NCI-H748 (cell line): ENCODE measurements around the gene NELL2.
A peak's percentile ranks its signal among the peaks of the same experiment; 100 is the strongest.
"Not testable (repeated sequence)": the region's sequence is repeated elsewhere in the genome, so short reads cannot be mapped to it uniquely, and the experiment has no call there.

Experiments used
- DNase-seq: peaks from one replicate; lab custom pipeline; 2025; ENCODE audit not compliant: unreplicated experiment; lab: John Stamatoyannopoulos, UW

NELL2 gene

DNA sequence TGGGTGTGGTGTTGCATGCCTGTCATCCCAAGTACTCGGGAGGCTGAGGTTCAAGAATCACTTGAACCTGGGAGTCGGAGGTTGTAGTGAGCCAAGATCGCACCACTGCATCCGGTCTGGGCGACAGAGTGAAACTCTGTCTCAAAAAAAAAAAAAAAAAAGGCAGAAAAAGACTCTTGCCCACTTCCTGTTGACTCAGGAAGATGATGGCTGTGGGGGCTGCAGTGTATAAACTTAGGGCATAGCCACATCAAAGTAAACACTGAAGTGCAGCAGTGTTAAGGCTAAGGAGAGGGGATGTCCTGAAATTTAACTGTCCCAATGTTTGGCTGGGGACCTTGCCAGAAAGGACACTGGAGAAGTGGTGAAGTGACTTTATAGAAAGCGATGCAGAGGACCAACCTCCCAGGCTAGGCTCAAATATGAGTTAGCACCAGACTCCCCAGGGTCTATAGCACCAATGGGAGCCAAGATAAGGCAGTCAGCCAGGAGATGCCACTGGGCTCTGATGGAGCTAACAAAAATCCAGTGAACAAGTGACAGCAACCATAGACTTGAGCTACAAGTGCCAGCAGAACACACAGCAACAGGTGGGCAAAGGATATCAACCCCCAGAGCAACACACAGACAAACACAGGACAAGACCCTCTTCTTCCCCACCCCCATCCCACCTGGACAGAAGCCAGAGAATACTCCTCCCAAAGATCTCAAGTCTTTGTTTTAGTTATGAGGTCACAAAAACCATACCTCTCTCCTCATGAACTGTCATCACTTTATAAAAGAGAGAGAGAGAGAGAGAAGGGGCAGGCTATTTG is 28.0 kb downstream of the NELL2 start:
- DNase-seq, result no peak

DNA sequence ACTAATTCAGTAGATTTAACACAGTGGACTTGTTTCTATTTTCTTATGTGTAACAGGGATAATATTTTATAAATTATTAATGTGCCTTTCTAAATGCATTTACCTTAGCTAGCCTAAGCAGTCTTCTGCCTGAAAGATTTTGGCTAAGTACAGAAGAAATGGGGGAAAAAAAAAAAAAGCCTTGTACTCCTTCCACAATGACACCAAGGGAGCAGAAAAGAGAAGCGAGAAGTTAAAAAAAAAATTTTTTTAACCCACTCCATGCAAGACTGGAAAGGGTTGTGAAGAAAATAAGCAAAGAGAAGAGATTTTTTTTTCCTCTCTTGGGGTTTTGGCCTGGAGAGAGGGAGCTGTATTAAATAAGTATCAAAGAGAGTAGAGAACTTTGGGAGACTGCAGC is 28.7 kb downstream of the NELL2 start:
- DNase-seq, result no peak

DNA sequence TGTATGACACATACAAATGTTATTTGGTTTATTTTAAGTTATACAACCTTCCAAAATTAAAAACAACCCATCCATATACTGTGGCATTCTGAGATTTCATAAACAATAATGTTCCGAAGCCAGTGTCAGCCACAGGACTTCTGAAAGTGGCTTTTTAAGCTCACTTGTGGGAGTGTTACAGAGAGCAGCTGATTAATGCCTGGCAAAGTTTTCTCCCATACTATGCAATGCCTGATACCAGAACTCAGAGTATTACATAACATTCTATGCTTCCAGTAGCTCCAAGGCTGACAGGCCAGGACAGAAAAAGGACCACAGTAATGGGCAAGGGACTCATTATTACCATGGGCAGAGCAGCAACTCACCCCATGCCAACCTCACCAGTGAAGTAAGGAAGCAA is 29.3 kb downstream of the NELL2 start:
- no peak for DNase-seq

DNA sequence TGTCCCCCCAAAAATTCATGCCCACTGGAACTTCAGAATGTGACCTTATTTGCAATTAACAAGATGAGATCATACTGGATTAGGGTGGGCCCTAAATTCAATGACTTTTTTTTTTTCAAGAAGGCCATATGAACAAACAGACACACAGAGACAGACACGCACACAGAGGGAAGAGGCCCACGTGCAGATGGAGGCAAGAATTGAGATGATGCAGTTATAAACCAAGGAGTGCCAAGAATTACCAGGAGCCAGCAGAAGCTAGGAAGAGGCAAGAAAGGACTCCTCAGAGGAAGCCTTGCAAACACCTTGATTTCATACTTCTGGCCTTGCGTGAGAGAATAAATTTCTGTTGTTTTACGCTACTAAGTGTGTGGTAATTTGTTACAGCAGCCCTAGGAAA is 33.4 kb downstream of the NELL2 start:
- no peak for DNase-seq

DNA sequence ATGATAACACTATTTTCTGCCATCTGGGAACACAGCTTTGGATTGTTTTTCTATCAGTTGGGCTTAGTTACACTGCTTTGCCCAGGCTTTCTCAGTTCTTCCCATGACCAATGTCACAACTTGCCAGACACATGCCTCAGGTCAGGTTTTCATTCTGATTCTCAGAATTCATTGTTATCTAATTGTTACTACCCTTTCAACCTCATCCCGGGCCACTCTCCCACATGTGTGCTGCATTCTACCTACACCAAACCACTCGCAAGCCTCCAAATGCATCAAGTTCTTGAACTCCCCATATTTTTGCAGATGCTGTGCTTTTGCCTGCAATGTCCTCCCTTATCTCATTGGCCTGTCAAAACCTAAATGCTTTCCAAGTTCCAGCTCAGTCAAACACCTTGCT is 36.3 kb downstream of the NELL2 start:
- no peak for DNase-seq

DNA sequence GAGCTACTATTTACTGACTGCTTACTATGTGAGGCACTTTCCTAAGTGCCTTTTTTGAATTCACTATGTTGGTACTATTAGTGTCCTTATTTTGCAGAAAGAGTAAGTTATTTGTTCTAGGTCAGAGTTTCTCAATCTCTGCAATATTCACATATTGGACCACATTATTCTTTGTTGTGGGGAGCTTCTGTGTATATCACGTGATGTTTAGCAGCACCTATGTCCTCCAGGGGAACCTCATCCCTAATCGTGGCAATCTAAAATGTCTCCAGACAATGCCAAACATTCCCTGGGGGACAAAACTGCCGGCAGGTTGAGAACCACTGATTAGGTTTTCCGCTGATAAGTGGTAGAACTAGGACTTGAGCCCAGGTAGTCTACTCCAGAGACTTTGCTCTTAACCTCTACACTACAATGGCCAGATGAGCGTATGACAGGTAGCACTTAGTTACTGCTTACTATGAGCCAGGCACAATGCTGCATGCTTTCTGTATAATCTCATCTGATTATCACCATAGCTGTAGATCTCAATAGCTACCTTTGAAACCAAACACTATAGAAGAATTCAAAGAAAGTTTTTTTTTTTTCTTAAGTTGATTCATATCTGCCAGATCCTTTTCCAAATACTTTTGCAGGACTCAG is 38.9 kb downstream of the NELL2 start:
- DNase-seq, result no peak

DNA sequence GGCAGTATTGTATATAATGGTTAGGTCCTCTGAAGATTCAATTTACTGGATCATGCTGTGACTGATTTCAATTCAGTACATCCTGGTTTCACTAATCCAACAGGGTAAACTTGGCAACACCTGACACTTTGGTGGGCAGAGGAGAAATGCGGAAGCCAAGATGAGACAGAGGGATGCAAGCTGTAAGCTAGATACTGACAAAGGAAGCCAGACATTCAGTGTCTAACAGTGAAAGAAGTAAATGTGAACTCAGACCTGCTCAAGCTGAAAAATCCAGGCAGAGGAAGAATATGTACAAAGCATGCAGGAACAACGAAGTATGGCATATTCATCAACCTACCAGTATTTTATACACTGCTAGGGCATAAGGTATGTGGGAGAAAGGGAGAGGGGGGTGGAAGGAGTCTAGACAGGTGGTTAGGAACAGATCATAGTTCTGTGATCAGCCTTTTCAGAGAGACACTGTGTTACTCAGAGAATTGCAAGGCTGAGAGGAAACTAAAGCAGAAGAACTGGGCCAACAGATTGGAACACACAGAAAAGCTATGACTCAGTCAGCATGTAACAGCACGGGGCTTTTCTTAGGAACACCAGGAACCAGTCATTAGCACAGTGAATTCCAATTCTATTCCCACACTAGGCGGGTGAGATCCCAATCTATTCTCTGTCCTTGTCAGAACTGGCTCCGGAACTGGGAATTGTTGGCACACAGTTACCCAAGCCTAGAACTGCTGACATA is 40.3 kb downstream of the NELL2 start:
- no peak for DNase-seq

DNA sequence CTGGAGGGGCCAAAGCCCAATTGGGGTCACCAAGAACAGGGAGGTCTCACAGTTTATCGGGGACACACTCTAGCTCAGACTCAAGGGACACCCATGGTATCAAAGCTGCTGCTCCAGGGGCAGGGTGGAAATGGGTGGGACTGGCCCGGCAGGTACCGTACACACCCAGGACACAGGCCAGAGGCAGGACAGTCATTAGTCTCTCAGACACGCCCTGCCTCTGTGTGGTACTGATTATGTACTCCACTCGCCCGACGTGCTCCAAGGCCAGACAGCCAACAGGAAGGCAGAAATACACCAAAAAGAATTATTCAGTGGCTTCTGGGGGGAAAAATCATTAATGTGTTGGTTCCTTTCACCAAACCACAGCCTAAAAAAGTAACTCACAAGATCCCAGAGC is 41.1 kb downstream of the NELL2 start:
- not testable (repeated sequence) for DNase-seq

DNA sequence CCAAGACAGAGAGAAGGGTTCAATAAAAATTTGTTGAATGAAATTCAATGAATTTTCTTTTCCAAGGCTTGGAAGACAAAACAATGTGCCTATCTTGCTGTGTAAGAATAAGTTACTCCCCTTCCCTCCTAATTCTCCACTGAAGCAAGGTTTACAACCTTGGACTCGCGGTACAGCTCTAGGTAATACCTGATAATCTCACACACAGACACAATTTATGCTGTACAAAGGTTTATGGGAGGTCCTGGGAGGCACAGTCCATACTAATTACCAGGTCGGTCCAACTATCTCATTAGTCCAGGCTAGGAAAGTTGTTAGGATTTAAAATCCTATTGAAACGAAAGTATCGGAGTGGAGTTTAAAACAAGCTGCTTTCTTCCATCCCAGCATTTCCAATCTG is 42.6 kb downstream of the NELL2 start:
- no peak for DNase-seq

DNA sequence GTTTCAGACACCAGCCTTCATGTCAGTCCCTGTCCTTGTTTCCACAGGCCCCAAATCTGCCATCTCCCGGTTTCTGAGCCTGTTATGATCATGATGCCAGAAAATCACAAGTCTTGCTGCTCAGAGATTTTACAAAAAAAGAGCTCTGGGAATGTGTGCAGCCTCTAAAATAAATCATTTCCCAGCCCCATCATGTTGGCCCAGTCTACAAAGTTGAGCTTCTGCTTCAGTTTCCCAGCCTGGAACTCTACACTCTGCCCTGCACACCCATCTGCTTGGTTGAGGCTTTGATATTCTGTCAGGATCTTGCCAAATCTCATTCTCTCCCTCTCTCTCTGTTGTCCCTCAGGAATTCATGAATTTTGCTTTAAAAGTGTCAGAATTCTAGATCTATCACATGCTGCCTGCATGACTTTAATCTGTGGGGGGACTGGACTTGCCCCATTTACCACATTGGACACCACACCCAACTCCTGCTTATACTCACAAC is 45.5 kb downstream of the NELL2 start:
- DNase-seq, result no peak

DNA sequence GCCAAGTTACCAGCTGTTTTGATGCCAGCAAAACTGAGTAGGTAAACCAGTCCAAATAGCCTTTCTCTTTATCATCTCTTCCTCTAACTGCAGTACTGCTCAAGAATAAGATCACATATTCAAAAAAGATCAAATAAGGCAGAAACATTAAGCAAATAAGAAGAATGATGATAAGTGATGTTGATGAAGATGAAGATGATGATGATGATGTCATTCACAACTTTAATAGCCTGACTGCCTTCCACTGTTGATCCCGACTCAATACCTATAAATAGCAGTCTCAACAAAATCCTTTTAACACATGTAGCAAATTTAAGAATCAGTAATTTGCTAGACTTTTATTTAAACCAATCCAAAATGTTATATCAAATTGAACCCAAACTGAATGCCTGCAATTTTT is 47.1 kb downstream of the NELL2 start:
- no peak for DNase-seq

DNA sequence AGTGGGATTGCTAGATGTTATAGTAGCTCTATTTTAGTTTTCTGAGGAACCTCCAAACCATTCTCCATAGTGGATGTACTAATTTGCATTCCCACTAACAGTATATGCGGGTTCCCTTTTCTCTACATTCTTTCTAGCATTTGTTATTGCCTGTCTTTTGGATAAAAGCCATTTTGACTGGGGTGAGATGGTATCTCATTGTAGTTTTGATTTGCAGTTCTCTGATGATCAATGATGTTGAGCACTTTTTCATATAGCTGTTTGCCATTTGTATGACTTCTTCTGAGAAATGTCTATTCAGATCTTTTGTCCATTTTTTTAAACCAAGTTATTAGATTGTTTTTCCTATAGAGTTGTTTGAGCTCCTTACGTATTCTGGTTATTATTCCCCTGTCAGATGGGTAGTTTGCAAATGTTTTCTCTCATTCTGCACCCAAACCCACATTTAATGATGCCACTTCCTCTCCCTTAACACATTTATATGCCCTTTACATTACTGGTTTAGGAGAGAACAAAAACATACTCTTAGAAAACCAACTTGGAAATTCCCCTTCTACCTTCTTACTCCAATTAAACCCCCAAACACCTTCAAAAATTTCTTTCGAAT is 48.2 kb downstream of the NELL2 start:
- DNase-seq, result no peak

DNA sequence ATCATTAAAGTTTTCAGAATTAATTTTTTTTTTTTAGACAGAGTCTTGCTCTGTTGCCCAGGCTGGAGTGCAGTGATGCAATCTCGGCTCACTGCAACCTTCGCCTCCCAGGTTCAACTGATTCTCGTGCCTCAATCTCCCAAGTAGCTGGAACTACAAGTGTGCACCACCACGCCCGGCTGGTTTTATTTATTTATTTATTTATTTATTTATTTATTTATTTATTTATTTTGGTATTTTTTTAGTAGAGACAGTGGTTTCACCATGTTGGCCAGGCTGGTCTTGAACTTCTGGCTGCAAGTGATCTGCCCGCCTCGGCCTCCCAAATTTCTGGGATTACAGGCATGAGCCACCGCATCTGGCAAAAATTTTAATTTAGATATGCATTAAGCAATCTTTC is 54.4 kb downstream of the NELL2 start:
- DNase-seq, result not testable (repeated sequence)

DNA sequence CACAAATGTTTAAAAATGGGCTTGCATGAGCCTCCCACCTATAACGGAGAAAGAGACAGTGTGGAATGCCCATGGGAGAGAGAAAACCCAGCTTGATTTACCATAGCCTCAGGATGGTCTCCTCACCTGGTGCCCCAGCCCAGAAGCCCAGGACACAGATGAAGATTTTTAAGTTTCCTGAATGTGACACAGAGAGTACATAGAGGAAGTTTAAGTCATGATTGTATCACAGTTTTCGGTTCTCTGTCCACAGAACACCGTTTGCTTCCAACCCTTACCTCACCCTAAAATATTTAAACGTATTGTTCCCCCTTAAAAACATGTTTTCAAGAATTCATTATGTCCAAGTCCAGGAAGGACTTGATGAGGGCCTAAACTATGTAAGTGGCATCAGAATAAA is 56.2 kb downstream of the NELL2 start:
- no peak for DNase-seq

DNA sequence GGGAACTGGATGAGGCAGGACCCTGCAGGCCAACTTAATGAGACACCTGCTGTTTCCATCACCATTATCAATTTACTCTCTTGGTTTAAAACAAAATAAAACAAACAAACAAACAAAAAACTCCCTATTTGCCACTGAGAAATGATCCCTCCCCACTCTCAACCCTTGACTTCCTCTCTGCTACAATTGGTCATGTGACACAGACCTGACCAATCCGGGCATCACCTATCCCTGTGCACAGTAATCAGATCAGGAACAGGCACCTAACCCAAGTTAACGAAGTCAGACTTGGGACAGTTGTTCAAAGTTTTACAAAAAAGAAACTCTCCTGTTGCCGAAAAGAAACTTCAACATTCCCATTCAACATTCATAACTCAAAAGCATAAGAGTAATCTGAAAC is 58.4 kb downstream of the NELL2 start:
- no peak for DNase-seq

DNA sequence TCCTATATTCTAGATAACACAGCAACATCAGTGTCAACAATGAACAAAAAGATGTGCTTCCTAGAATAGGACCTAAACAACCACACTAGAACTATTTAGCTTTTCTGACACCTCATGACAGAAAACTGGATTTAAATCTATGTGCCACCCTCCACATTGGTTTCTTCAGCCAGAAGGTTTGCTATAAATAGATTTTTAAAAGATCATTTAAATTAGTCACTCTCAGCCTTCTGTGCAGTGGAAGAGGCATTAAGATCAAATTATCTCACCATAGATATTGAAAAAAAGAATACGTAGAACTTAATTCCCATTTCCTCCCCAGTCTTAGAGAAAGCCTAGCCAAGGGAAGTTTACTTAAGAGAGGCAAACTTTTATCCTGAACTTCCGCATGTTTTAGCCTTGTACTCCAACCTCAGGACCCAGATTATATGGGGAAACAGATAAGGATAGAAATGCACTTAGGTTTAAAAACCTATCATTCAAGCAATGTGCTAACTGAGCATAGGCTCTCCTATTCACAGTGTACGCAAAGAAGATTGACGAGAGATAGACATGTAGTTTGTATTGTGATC is 59.6 kb downstream of the NELL2 start:
- DNase-seq, result no peak

DNA sequence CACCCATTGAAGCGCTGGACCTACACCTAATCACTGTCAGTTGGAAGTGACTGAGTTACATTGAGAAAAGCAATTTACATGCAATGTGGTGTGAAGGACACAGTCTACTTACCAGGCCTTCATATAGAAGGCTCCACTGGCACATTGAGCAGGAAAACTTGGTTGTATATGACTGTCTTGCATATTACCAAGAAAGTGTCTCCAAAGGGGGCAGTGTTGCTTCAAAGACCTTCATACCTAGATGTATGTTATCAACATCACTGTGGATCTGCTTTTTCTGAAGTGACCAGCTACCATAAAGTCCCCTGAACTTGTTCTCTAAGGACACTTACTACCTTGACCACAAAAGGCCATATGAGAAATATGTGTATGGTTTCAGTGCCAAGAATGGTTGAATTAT is 64.1 kb downstream of the NELL2 start:
- peak; percentile 1 for DNase-seq

DNA sequence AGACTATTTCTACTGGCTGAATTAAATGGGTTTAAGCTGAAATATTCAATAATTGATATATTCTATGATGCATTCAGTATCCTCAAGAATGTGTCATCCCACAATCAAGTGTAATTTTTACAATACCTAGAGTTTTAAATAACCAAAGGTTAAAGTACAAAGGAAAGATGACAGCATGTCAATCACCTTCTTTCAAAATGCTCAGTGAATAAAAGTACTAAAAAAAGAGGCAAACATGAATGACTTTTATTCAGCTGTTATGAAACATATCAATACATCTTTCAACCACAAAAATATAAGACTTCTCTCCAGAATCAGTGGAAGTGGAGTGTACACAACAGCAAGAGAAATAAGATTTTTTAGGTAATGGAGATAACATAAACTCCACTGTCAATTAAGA is 72.0 kb downstream of the NELL2 start:
- no peak for DNase-seq

DNA sequence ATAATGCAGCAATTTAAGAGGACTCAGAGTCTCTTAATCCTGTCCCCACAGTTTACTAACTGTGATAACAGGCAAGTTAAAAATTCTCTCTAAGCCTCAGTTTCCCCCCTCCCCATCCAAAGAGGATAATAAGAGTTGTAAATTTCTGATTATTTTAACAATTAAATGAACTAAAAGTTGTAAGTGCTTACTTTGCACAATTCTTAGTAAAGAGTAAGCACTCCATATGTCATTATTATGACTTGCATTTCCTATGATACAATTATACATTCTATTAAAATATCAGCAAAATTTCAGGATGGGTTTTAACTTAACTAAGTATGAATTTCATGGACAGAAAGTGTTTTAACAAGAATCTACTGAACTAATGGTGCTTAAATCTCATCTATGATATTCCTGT is 80.1 kb downstream of the NELL2 start:
- DNase-seq, result no peak

DNA sequence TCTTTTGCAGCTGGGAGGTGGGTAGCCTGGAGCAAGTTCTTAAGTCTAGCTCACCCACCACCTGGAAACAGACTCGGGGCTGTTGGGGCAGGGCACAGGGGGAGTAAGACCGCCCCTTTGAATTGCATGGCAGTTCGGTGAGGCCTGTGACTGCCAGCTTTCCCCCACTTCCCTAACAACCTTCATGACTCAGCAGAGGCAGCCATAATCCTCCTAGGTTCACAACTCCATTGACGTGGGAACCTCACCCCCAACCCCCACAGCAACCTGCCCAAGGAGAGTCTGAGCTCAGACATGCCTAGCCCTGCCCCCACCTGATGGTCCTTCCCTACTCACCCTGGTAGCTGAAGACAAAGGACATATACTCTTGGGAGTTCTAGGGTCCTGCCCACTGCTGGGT is 87.4 kb downstream of the NELL2 start:
- no peak for DNase-seq

DNA sequence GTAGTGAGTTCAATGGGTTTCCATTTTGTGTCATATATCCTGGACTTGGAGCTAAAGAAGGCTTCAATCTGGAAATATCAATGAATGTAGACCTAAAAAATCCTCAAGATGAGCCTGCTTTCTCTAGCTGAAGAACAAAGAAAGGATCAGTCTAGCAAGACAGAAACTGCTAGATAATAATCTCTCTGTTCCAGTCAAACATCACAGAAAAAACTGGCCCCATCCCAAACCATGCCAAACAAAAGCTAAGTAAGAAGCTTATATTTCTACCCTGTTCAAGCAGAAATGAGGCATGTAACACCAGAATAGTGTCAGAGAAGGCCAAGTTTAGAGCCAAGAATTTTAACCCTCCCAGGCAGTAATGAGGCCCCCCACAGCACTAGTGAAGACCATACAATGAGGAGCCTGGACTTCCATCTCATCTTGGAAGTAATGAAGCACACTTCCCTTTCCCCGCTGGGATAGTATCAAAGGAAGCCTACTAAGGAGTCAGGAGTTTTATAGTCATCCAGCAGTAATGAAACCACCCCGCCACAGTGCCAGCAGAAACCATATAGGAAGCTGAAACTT is 95.8 kb downstream of the NELL2 start:
- DNase-seq, result no peak
